NCI-H187 treated with DMSO at 0.1 percent for 48 hours (cell line): ENCODE measurements around the gene ATF7.

ENCODE experiments used
- DNase-seq: peaks from one replicate; lab custom pipeline; 2025; lab: John Stamatoyannopoulos, UW

The ATF7 gene

DNA sequence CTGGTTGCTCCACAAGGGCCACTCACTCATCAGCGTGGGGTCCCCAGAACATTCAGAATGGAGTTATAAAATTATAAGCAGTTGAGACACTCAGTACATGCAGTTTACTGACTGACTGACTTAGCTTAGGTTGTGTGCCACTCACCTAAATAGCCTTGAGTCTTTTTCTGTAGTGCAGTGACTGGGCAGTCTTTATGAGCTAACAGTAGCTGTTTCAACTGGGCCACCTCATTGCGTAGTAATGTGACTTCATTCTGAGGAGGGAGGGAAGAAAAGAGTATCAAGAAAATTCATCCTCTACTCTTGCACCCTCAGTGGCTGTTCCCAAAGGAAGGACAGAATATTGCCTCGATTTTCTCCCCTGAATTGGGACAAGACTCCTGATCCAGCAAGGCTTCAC, 103.1 kb downstream of the ATF7 start:
- no peak for DNase-seq

DNA sequence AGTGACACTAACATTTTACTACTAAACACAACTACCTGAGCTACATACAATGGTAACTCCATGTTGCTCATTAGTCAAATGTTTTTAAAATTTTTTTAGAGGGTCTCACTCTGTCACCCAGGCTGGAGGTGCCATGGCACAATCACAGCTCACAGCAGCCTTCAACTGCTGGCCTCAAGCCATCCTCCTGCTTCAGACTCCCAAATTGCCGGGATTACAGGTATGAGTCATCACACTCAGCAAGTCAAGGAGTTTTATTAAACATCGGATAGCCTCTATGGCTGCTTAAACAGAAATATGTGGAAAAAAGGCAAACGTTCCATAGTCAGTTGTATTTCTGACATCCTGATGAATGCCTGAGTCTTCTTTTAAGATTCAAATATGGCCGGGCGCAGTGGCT, 107.8 kb downstream of the ATF7 start:
- no peak for DNase-seq

DNA sequence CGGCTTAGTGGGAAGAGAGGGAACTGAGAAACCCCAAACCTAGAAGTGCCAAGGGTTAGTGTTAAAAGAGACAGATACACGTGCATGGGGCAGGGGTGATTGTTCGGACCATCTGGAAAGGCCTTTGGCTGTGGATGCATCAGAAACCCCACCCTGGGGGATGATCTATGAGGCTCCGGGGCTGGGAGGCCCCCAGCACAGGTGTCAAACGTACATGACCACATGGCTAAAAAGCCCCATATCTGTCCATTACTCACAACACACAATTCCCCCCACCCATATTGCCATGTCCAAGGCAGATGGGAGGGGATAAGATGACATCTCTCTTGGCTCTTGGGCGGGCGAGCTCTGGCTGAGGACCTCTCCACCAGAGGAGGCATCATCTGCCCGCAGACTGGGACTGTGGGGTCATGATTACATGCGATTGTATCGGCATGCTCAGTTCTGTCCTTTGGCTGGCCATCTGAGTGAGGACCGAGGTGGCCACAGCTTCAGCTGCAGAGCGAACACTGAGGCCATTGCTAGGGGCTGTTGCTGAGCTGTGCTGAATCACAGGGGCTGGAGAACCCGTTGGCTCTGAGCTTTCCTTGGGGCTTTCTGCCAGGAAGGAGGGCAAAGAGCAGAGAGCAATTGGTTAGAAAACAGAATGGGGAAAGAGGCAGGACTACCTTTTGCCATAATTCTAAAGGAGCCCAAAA, 109.3 kb downstream of the ATF7 start:
- DNase-seq = no peak

DNA sequence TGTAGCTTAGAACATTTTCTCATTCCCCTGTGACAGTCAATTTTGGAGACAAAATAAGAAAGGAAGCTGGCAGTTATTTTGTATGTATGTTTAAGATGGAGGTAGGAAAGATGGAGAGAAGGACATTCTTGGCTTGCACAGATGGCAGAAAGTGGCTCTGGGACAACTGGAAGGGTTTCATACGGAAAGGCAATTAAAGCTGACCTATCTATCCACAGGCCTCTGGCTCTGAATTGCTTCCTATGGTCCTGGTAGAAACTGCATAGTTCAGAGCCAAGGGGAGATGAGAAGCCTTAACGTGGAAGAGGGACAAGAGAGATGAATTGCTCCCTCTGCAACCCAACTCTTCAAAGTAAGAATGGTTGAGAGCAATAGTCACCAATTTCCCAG, 110.9 kb downstream of the ATF7 start:
- no peak for DNase-seq

DNA sequence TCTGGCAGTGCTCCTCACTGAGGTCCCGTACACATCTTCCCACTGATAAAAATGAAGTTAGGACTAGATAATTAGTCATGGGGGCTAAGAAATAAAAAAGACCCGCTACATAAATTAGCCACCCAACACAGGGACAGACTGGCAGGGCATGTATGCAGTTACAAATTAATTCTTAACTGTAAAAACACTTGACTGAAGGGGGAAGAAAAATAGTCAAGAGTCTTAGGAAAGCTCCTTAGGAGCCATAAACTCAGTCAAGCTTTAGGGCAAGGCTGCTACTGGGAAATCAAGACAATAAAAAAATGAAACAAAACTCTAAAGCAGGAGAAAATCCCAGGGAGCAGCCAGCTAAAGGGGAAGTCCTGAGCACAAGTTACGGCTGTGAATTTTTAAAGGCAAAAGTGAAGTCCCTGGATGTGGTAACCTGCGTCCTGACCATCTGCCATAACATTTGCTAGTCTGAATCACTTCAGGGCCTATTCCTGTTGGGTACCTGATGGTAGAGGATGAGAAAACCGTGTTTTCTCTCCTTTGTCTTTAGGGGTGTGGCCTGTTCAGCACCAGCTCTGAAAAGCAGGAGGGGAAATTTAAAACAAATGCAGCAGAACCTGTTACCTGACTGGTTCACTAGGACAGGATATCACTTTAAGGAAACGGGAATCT, 111.4 kb downstream of the ATF7 start:
- no peak for DNase-seq

DNA sequence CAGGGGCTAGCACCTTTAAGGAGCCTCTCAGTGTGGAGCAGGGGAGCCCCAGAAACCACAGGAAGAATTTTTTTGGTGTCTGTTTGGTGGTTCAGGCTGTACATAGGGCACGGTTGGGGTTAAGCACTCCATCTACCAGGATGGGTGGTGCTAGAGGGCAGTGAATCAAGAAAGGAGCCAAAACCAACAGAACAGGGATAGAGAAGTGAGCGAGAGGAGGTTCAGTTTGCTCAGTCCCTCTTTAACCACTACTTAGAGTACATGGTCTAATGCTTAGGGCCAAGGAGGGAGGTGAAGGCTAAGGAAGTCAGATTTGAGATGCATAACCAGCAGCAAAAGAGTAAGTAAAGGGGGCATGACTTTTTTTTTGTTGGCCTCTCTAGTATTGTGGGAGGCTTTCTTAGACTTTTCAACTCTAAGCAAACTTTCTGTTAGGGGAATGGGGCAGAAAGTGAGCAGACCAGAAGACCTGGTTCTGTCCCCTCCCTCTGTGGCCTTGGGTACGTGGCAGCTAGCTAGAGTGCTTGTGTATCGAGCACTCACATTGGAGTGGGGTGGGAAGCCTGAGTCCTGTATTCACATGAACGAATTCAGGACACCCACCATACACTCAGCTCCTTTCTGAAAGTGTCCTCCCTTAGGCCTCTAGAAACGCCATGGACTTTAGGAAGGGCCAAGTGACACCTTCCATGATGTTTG, 112.3 kb downstream of the ATF7 start:
- no peak for DNase-seq

DNA sequence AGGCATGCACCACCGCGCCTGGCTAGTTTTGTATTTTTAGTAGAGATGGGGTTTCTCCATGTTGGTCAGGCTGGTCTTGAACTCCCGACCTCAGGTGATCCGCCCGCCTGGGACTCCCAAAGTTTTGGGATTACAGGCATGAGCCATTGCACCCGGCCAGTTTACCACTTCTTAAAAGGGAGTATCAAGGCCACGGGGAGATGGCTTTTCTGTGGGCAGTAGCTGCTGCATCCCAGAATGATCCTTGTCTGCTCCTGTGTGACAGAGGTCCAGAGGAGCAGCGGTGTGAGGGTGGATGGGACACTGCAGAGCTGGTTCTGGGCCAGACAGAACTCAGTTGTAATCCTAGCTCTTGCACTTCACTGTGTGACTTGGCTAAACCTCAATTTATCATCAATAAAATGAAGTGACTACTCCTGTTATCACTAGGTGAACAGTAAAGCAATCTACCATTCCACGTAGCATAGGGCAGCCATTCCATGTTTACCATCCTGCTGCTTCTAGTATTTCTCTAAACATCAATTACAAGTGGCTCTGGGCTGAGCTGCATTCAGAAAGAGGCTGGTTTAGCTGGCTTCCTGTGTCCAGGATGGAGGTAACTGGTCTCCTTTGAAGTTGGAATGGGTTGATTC, 115.9 kb downstream of the ATF7 start:
- no peak for DNase-seq

DNA sequence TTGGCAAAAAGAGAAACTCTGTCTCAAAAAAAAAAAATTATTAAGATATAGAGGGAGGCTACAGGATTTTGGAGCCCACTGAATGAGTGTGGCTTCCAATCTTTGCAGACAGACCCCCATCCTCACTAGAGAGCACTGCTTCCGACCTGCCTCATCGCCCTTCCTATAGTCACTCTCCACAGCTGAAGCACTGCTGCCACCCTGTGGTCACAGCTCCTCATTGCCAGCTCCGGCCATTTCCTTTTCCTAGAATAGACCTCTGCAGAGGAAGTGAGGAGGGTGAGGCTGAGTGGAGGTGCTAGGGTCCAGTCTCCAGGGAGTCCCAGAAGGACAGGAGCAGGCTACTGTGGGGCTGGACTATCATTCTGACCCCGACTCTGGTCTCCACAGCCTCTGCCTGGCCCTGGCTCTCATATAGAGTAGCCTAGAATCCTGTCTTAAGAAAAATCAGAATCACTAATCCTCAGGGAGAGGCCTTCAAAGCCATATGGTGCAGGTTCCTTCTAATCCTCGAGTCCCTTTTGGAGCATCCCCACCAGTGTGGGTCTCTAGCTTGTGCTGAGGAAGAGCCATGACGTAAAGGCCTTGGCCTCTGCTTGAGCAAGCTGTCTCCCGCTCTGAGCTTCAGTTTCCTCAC, 117.5 kb downstream of the ATF7 start:
- DNase-seq = peak; percentile 42

DNA sequence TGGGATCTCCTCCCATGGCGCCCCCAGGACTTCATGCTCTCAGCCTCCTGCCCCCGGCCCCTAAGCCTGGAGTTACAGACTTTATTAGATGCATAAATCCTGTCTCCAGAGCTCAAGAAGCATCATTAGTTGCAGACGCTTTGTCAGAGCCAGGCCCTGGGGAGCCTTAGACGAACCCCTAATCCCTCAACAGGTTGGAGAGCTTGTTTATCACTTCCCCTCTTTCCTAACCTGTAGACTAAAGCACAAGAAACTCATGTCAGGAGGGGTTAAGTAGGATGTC, 118.6 kb downstream of the ATF7 start:
- no peak for DNase-seq

DNA sequence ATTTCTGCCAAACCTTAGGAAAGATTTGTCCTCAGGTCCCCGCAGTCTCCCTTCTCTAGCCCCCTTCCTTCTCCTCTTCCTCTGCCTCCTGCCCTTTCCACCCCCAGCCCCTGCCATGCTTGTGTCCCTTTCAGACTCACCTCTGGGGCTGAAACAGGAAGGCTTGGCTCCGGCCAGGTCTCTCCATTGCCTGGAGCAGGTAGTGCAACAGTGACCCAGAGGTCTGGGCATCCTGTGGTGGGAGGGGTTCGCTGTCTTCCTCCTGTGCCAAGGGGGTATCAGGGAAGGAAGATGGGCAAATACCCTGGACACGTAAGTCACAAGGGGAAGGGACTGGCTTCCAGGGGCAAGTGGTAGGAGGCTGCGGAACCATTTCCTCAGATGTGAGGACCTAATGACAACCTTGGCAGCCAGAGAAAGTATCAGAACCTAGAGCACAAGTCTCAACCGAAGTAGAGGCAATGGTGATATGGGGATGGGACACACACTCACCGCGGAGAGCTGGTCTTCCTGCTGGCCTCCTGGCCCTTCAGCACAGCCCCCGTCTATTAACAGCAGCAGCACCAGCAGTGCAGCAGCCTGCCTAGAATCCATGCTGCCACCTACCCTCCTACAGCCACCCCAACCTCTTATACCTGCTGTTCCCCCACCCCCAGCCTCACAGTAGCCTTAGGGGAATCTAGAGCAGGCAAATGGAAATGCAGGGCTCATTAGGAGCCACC, 119.1 kb downstream of the ATF7 start, which contains the start of gene NPFF:
TSS of gene NPFF (minus strand) at position 604 of the 722 bp plus-strand sequence. CDS start at position 594, 10 bp downstream.
- no peak for DNase-seq

DNA sequence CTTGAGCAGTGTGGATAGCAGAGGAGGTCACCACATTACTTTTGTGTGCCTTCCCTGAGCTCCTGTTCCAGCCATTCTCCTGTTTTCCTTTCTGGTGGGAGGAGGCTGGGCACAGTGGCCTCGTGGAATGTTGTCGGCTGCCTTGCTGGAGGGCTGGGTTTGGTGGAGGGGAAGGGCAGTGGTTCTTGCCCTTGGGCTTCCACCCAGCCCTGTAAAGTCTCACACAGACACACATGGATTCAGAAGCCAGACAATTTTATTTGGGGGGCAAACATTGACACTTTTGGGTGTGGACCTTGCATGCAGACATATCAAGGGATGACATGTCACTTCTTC, 119.8 kb downstream of the ATF7 start:
- no peak for DNase-seq

DNA sequence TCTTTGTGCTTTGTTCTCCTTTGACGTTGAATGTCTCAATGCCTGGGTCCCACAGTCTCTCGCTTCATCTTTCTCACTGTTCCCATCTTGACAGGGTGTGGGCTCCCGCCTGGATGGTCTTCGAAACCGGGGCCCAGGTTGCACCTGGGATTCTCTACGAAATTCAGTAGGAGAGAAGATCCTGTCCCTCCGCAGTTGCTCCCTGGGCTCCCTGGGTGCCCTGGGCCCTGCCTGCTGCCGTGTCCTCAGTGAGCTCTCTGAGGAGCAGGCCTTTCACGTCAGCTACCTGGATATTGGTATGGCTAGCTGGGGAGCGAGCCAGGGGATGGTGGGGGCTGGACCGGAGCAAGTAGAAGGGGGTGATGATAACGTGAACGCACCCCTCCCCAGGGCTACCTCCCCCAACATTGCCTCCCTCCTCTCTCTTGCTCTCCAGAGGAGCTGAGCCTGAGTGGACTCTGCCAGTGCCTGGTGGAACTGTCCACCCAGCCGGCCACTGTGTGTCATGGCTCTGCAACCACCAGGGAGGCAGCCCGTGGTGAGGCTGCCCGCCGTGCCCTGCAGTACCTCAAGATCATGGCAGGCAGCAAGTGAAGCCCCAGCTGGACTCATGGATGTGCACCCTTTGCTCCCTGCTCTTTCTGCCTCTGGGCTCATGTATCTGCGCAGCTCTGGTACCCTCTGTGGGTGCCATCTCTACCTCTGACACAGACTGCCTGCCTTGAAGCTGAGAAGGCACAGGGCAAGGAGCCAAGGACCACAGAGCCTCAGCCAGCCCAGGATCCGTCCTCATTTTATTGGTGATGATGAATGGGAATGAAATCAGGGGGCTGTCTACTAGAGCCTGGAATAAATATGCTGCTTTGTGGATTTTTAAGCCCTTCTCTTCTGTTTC, 120.4 kb downstream of the ATF7 start:
- DNase-seq = no peak

DNA sequence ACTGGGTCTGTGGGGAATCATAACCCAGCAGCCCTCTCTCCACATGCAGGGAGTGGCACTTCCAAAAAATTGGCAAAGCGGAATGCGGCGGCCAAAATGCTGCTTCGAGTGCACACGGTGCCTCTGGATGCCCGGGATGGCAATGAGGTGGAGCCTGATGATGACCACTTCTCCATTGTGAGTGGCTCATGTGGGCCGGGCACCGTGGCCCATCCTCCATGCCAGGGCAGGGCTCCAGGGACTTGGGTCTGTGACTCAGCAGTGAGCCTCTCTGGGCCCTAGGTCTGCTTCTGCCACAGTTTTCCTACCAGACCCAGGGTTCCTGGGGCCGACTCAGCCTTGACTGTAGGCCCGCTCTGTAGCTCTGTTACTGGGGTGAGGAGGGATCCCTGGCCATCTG, 121.1 kb downstream of the ATF7 start:
- no peak for DNase-seq

DNA sequence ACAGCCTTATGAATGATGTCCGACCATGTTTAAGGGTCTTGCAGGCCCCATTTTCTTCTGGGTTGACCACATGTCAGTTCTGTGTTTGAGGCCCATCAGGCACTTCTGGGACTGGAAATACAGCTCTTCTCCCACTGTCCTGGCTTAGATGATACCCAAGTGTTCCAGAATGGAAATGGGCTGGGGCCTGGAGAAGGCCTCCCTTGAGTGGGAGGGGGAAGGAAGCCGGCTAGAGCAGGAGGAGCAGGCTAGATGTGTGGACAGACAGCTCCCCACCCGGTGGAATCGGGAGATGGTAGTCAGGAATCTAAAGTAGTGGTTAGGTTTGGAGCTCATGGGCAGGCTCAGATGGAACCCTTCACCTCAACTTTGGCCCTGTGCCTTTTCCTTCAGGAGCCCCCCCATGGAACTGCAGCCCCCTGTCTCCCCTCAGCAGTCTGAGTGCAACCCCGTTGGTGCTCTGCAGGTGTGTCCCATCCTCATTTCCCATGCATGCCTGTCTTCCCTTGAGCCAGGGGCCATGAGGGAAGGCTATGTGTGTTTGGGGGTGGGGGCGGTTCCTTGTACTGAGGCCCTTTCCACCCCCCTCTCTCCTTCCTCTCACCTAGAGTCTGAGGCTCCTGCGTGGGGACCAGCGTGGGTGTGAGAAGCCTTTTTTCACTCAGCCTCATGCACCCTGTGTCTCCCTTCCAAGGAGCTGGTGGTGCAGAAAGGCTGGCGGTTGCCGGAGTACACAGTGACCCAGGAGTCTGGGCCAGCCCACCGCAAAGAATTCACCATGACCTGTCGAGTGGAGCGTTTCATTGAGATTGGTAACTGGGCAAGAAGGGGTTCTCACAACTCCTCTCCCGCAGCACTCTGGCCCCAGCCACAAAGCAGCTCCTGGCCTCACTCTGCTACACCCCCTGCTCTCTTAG, 121.9 kb downstream of the ATF7 start:
- no peak for DNase-seq

DNA sequence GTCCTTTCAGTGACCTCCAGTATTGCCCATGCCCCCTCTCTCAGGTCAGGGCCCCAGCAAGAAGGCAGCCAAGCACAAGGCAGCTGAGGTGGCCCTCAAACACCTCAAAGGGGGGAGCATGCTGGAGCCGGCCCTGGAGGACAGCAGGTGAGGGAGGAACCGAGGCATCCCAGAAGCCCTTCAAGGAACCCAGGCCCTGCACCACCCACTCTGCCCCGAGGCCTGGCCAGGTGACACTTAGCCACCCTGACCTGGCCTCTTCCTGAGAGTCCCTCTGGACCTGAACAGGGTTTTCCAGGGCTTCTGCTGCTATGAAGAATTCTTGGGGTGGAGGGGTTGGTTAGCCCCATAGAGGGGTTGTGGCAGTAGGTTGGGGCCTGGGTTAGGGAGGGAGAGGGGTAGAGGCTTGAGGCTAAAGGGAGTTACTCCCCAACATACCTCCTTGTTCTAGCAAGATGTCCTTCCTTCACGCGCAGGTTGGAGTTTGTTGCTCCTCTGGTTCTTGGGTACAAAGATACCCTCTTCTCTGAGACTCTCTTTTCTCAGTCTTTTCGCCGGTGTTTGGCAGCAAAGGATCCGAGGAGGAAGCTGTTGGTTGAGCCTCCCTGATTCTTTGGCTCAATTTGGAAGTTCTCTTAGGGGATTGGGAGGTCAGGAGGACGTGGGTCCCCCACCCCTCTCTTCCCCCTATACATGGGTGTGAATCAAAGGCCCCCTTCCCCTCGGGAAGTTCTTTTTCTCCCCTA, 123.0 kb downstream of the ATF7 start:
- no peak for DNase-seq

DNA sequence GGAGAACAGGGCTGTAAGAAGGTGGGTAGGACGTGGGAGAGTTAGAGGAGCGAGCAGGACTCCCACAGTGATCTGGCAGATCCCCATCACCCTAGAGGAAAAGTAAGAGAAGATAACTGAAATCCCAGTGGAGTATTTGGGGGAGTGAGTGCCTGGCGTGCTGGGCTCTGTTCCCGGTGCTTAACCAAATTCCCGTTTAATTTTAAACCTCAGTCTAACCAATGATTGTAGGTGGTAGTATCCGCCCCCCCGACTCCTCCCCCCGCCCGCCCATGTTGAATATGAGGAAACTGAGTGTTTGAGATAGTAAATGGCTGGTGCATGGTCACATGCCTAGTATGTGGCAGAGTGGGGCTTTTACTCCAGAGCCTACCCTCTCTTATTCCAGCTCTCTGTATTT, 123.9 kb downstream of the ATF7 start:
- DNase-seq = no peak

DNA sequence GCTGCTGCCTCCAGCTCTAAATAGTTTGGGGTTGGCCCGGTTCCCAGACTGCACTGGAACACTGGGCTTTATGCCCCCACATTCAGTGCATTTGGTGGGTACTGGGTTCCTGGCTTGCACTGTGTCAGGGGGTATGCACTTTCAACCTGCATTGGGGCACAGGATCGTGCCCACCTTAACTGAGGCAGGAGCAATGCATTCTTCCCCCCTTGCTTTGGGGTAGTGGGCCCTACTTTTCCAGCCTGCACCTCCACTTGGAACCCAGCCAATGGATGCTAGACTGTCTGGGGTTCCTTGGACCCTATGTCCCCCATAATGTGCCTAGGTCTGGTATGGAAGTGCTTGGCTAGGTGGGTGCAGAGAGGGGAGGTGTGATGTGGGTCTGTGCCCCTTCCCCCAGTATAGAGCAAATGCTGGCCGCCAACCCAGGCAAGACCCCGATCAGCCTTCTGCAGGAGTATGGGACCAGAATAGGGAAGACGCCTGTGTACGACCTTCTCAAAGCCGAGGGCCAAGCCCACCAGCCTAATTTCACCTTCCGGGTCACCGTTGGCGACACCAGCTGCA, 124.5 kb downstream of the ATF7 start:
- no peak for DNase-seq

DNA sequence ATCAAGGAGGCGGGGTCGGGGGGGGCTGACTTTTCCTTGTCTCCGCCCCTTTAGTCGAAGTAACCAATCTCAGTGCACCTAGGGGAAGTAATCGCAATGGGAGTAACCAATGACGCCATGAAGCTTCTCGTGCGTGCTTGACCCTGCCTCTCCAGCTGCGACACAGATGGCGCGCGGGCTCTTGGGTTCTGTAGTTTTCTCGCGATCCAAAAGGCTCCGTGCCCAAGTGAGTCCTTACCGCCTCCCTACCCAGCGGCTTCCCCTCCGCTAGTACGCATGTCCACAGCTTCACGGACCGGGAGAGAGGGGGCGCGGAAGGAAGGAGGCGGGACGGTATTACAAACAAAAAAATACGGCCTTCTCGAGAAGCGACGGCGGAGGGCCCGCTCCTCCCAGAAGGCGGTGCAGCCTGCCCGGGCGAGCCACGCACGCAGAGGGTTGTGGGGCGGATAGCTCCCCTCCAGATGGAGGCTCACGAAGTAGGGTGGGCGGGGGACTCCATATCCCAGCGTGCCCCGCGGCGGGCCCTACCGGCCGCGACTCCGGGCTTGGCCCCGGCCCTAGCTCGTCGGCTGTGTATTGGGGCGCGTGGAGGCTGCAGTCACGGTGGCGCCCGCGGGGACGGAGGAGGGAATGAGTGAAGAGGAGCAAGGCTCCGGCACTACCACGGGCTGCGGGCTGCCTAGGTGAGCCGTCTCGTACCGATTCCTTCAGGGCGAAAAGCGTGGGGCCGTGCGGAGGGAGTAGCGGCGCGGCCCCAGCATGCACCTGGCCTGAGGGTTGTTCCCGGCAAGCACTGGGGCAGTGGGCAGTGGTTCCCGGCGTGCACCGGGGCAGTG, 125.2 kb downstream of the ATF7 start, which contains the start of gene TARBP2:
TSS of gene TARBP2 (plus strand) at position 508 of the 839 bp plus-strand sequence. CDS start at position 634, 126 bp downstream.
- DNase-seq = peak; percentile 99
